ENCODE data around the gene ZCCHC14.

The ZCCHC14 gene

GRCh38 chr16:87474017-87474416, 18.8 kb downstream of the ZCCHC14 start:
- no peak for DNase-seq

- DNase-seq, result no peak
Measured at GRCh38 chr16:87472935-87473334, 19.9 kb downstream of the ZCCHC14 start.

GRCh38 chr16:87472142-87472778, 20.6 kb downstream of the ZCCHC14 start:
- no peak for DNase-seq

DNA sequence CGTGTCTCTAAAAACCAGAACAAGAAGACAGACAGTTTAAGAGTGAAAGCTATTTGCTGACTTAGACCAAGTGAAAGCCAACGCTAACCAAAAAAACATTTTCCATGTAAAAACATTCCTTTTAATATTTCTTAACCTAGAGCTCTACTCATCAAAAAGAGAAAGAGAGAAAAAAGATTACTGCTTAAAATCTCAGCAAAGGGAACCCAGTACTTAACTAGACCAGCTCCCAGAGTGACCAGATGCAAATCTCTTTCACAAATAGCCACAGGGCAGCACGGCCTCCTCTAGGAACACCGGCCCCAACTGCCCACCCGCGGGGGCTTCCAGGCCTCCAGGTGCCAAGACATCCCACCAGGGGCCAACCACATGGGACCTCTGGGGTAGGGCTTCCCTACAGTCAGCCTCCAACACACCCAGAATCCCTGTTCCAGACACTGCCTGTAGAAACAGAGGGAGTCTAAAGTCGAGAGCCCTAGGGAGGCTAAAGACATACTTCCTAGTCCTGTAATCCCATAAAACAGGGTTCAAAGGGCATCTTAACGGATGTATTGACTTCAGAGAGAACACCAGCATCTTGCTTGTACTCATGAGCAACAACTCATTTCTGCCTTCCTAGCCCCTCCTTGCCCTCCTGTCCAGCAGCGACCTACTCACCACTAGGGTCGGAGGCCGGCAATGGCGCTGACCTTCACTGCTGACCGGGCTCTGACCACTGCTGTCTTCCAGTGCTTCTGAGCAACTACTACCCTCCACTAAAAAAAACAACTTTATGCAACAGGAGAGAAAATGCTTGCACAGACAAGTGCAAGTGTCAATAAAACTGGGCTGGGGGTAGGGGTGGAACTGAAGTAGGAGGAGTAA, 21.3 kb downstream of the ZCCHC14 start:
- no peak for DNase-seq

DNA sequence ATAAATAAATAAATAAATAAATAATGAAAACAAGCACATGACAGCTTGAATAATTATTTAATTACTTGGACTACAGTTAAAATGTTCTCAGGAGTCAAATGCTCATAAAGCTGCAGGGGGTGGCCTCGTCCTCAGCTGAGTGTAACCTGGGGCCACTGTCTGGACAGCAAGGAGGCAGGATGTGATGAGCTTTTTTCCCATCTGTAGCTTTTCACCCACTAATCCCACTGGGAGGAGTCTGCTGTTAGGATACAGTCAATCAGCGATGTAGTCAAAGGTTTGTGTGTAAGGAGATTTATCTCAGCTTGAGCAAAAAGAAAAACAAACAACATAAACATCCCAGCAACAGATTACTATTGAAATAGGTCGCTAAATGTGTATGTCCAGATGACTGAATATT, 22.5 kb downstream of the ZCCHC14 start:
- DNase-seq, result no peak

- DNase-seq, result no peak
Measured at GRCh38 chr16:87469169-87469568, 23.7 kb downstream of the ZCCHC14 start.

GRCh38 chr16:87468550-87468949, 24.3 kb downstream of the ZCCHC14 start:
- DNase-seq, result no peak

- no peak for DNase-seq
Measured at GRCh38 chr16:87466975-87467501, 25.8 kb downstream of the ZCCHC14 start.

GRCh38 chr16:87465879-87466278, 26.9 kb downstream of the ZCCHC14 start:
- DNase-seq, result no peak

DNA sequence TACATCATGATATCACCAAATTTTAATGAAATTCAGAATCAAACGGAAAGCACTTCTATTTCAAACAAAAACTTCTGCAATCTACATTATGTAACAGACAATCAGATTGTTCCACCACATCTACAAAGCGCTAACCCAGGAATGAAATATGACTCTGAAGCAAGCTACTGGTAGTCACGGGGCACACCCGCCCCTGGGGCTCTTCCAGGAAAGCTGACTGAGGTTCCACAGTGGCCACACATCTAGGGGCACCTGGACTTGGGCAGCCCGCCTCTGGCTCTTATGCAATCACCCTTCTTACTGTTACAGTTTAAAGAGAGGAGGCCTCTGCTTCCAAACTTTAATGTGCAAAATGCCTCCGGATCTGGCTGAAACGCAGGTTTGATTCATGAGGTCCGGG, 27.5 kb downstream of the ZCCHC14 start:
- peak; percentile 79 for DNase-seq

DNA sequence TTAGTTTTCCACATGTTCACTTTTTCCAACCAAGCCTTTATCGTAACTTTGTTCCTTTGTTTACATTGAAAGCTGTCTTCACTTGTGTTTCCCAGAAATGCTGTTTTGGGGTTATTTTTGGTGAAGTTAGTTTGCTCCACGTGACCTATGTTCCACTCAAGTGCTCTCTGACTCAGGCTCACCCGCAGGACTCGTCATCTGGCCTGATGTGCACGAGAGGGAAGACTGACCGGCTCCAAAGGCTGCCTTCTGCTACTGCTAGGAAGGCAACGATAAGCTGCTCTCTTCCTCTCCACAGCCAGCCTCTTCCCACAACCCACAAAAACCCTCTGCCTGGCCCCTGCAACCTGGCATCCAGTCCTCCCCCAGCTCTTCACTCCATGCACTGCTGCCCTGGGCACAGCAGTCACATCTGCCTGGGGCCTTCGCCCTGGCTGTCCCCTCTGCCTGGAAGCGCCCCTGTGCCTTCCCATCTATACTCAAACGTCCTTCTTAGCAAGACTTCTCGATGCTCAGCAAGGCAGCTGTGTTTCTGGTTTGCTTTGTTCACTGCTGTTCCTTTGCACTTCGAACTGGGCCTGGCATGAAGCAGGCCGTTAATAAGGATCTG, 28.0 kb downstream of the ZCCHC14 start:
- peak; percentile 67 for DNase-seq

DNA sequence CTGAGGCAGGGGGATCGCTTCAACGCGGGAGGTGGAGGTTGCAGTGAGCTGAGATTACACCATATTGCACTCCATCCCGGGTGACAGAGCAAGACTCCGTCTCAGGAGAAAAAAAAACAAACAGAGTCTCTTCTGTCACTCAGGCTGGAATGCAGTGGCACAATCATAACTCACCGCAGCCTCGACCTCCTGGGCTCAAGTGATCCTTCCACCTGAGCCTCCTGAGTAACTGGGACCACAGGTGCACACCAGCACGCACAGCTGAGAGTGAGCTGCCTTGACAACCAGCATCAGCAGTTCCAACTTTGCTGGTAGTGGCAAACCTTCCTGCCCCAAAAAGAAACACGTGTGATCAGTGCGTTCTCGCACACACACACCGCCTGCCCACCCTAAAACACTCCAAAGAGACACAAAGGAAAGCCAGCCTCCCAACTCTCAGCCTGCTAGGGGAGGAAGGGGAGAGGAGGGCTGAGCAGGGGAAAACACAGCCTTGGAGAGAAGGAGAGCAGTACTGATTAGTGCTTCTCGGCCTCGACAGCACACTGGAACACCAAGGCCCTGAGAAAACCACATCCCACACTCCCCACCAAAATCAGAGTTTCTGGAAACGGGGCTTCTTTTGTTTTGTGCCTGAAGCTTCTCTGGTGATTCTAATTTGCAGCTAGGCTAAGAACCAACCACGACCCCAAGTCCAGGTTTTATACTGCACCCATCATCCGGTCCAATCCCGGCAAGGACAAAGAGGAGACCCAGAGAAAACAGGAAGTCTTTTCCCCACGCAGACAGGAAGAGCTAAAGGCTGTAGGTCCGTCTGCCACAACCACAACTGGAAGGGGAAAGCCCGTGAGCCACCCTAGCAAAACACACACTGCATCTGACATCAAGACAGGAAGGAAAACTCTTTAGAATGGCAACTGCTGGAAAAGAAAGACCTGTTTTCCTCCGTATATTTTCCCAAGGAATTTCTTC, 28.8 kb downstream of the ZCCHC14 start:
- peak; percentile 60 for DNase-seq

DNA sequence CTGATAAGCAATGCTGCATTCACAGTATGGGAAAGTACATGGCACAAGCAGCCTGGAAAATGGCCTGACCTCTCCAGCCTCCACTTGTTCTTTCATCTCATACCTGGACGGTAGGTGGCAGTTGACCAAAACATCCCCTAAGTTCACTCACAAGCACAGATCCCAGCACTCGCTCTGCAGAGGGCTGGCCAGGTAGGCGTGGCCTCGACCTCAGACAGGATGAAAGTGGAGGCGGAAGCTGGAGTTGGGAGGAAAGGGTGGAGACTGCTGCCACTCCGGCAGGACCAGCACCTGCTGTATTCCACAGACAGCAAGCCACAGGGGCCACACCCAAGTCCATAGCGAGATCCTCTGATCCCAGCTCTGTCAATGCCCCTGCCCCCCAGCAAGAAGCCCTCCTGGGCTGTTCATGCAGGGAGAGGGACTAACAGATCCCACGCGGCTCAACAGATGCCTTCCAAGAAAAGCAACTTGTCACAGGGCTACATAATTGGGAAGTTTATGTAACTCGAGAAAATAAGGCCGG, 31.3 kb downstream of the ZCCHC14 start:
- peak; percentile 53 for DNase-seq

GRCh38 chr16:87460936-87461335, 31.9 kb downstream of the ZCCHC14 start:
- no peak for DNase-seq

DNA sequence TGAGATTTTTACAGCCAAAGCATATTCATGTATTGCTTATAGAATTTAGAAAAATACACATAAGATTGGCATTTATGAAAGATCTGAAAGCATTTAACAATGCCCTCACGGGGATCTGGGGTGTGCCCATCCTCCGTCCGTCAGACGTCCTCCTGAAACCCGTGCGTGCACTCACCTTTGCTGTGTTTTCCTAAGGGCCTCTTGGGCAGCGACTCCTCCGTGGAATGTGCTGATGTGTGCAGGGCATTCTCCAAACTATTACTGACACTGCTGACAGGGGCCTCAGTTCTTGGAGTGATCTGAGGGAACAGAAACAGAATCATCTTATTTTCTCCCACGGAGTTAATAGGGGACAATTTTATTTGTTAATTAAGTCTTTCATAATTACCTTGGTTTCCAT, 33.0 kb downstream of the ZCCHC14 start:
- DNase-seq, result no peak

DNA sequence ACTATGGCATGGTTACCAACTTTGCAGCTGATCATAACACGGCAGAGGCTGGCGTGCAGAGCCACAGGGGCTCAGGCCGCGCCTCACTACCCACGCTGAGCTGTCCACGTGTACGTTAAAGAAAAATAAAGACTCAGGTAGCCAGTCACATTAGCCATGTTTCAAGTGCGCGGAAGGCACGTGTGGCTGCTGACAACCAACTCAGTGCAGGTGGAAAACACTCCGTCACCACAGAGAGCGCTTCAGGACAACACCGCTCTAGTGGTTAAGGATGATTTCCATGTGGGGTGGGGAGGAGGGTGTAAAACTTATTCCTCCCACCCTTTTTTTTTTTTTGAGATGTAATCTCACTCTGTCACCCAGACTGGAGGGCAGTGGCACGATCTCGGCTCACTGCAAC, 33.8 kb downstream of the ZCCHC14 start:
- DNase-seq, result no peak

DNA sequence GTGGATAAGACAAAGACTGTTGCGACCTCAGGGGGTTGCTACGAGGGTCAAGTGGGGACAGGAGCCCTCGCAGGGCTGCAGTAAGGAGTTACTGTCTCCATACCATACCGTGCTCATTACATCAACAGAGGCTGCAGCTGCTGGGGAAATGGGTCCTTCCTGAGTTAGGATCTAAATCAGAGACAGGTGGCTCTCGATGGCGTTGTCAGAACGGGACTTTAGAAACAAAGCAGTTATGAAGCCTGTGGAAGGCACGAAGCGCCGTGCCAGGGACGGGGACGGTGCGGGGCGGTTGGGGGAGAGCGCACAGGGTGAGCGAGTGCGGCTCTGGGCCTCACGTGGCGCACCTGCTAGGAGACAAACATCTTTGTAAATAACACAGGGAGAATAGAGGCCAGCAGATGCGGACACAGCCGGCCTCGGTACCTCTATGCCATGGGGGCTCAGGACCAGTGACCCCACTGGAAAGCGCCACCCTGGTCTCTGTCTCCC, 34.4 kb downstream of the ZCCHC14 start:
- DNase-seq, result no peak

- DNase-seq, result peak; percentile 44
Measured at GRCh38 chr16:87457709-87458423, 35.0 kb downstream of the ZCCHC14 start.

DNA sequence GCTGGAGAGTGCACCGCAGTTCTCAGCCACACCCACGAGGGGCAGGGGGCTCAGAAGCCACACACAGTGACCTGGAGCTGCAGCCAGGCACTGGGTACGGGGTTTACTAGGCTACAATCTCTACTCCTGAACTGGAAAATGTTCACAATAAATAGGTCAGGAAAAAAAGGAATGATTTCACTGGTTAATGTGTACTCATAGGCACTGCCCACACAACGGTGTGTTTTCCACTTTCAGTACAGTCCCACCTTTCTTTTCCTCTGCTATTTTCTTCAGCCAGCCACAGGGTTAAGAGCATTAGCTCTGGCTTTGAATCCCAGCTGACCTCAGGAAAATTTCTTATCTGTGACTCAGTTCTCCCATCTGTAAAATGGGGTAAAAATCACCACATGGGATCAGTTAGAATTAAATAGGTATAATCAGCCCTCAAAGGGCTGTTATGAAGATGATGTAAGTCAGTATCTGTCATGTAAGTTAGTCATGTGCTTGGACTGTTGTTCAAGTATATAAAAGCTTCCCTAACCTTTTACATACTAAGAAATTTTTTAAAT, 35.7 kb downstream of the ZCCHC14 start:
- no peak for DNase-seq

GRCh38 chr16:87454391-87454790, 38.4 kb downstream of the ZCCHC14 start:
- DNase-seq, result no peak

GRCh38 chr16:87453326-87453725, 39.5 kb downstream of the ZCCHC14 start:
- DNase-seq, result no peak

All from right hindlimb (tissue), 1 donor.